NOMO-1 treated with dmso at 0.1 percent for 144 hours (cell line): Measurements from ENCODE around the gene GATB.
"Not testable (repeated sequence)": the region's sequence is repeated elsewhere in the genome, so short reads cannot be mapped to it uniquely, and the experiment has no call there.

Source experiments
- DNase-seq: peaks from one replicate; lab custom pipeline; 2025; ENCODE audit not compliant: unreplicated experiment; lab: John Stamatoyannopoulos, UW

Gene GATB

DNA sequence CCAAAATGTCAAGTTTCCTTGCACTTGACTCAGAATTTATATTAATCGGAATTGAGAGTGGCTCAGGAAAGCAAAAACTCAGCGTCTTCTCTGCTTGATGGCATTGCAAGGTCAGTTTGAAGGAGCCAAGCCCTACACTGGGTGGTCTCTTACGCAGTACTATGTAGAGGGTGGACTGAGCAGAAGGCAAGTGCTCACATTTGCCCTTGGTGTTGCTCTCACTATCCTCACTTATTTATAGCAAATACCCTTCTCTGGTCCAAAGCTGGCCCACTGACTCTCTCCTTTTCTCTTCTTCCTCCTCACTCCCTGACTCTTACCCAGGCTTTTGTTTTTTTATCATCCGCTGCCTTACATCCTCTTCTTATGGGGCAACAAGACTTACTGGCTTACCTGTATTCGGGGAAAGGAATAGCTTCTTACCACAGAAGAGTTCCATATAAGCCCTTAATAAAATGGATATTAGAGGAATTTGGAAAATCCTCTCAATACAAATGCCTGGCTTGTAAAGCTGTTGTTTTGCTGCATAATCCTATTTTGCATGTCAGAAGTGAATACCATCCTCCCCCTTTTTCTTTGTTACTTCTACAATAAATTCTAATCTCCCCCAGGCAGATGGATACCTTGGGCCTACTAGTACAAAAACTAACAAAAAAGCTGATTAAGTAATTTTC, 24.8 kb upstream of the GATB start:
- no peak for DNase-seq

DNA sequence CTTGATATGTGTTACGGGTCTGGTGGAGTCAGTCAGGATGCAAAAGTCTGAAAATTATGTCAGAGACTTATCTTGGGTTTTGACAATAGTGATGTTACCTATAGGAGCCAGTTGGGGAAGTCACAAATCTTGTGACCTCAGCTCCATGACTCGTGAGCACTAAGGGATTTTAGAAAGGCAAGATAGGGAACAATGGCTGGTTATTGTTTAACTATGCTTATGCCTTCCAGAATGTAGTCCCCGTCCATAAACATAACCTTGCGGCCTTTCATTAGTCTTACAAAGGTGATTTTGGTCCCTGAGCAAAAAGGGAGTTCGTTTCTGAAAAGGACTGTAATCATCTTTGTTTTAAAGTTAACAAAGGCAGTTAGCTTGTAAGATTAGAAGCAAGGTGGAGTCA, 23.9 kb upstream of the GATB start:
- DNase-seq: no peak

DNA sequence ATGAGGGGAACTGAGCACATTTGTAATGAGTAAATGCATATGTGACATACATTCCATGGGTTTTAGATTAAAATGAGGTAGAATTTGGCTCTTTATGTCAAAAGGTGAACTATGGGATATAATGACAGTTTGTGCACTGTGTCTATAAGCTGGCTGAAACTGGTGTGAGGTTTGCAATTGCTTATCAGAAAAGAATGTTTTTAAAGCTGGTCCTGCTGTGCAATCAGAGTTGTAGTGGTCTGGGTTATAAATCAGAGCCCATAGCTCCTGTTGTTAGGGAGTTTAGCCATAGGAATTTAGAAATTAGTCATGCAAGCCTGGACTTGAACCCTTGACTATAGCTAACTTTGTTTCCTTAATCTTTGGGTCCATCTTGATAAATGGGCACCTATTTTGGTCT, 23.1 kb upstream of the GATB start:
- DNase-seq: no peak

DNA sequence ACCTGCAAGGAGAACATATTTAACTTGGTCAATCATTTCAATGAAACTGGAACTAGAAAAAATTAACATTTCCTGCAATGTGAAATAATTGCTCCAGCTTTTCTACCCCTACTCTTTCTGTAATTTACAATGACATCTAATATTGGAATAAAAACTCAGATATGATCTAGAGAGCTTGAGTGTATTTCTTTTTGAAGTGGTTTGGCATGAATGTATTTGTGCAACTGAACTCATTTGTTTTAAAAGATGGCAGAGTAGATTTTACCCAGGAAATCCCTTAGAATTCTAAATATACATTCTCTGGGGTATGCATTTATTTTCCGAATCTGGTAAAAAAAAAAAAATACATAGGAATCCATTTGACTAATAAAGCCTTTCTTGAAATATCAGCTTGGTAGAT, 21.5 kb upstream of the GATB start:
- DNase-seq: no peak

DNA sequence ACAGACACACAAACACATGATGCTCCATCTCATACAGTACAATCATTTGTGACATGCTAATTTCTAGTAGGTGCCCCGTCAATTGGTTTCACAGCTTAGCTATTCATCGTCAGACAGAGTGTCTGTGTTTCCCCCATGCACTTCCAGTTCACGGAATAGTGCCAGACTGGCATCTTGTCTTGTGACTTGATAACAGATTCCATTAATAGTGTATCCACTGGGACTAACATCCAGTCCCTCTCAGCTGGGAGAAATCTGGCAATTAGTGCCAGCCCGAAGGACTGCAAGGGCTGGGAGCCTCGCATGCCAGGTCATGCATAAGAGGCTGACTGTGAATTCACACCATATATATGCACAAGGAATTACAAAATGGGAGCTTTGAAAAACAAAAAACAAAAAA, 20.2 kb upstream of the GATB start:
- DNase-seq: no peak

DNA sequence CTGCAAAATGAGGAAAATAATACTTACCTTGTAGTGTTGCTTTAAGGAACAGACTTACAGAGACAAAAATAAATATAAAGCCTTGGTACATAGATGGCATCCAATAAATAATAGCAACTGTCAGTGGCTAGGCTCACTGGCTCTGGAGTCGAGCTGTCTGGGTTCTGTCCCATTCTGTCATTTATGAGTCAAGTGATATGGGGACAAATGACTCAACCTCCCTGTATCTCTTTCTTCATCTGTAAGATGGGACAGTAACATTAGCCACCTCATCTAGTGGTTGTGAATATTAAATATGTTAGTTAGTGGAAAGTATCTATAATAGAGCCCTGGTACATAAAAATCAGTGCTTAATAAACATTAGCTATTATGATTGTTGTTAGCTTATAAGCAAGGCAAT, 16.7 kb upstream of the GATB start:
- DNase-seq: no peak

DNA sequence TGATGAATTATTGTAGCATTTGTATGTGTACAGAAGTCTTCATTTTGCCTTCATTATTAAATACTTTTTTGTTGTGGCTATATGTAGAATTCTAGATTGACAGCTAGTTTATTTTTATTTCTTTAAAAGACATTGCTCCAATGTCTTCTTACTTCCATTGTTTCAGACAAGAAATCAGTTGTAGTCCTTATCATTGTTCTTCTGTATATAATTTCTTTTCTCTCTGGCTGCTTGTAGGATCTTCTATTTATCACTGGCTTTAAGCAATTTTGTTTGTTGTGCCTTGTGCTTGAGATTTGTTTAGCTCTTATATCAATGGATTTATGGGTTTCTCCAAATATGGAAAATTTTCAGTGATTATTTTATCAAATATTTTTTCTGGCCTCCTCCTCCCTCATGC, 13.5 kb upstream of the GATB start:
- no peak for DNase-seq

DNA sequence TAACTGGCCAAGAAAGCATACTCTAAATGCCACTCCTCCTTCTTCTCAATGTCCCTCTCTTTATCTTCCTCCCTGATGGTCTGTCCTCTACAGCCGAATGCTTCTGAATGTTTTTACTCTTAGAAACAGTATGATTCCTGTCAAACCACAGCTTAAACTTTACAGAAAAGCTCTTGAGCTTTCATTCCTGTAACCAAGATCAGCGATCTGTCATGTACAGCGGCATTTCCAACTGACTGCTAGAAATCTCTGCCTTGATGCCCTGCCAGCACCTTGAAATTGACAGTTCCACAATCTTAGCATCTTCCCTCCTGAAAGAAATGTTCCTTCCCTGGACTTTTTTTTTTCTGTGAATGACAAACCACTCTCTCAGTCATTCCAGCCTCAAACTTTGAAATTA, 11.5 kb upstream of the GATB start:
- no peak for DNase-seq

DNA sequence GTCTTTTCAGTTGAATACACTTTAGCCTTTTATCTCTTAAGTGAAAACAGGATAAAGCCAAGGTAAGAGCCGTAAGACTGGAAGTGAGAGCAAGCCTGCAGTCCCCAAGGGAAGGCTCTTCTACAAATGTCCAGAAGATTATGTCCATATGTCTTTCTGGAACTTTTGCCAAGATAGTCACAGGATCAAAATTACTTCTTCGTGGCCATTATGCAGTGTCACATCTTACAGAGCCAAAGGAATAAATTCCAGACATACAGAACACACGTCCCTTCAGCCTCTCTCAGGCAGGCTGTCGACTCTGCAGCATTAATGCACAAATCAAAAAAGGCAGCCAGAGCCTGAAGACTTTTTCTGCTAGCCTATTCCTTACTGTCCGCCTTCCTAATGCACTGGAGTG, 10.9 kb upstream of the GATB start:
- no peak for DNase-seq

DNA sequence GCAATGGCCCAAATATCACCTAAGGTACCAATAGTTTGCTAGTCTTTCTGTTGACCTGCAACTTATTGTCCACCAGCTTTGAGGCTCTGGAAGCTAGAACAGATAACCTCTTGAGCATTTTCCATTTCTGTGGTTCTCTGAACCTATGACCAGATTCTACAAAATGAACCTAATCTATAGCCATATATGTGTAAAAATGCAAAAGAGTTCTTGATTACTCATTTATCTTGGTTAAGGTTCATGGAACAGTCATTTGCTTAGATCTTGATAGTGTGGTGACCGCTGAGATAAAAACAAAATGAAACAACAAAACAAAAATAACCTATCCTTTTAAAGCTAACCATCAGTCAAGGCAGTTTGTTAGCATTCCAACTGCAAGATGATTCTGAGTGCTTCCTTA, 9.3 kb upstream of the GATB start:
- no peak for DNase-seq

DNA sequence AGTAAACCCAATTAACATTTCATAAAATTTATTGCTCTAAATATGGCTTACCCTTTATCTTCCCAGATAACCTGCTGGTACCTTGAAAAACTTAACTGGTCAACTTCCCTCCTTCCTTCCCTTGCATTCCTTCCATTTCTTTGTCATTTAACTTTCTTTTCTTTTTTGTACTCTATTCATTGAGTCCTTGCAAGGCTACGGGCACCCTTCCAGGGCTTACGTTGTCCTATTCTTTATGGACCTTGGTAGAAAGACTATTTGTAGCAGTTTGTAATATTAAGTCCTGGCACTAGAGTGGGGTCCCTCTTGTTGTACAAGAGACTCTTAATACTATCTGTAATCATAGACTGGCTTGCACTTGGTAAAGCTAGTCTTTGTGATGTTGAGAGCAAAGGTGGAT, 8.0 kb upstream of the GATB start:
- DNase-seq: no peak

DNA sequence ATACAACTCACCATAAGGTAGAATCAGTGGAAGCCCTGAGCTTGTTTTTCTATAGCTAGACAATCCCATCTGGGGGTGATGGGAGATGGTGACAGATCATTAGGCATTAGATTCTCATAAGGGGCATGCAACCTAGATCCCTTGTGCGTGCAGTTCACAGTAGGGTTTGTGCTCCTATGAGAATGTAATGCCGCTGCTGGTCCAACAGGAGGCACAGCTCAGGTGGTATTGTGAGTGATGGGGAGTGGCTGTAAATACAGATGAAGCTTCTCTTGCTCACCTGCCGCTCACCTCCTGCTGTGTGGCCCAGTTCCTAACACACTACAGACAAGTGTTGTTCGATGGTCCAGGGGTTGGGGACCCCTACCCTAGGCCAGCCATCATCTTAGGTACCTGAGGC, 5.9 kb upstream of the GATB start:
- DNase-seq: no peak

DNA sequence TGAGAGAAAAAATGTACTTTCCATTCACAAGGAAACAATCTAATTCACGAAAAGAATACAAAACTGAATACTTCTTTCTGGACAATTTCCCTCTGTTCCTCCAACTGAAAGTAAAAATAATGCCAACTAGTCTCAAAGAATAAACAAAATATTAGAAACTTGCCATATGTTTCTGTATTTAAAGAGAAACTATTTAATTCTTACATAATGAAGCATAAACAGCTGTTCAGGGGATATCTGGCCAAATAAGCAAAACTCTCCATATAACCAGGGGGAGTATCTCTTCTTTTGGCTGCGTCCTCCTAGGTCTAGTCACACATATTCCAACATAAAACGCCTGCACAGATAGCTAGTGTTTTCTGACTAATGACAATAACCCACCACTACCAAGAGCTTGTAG, 805 bp downstream of the GATB start:
- DNase-seq: no peak

DNA sequence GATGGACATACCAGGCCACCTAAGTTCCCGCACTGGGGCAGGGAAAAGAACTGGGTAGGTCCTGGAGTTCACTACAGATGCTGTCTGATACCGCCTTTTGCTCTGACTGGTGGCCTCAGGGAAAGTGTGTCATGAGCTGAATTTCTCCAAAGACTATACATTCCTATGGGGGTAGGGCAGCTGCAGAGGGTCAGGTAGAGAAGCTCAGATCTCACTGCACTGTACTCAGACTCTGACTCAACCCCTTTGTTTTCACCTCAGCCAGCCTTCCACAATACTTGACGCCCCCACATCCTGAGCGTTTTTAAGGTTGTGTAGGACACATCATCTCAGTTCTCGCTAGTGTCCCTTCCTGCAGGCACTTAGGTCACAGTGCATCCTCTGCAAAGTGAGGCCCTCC, 7.8 kb downstream of the GATB start:
- DNase-seq: no peak

DNA sequence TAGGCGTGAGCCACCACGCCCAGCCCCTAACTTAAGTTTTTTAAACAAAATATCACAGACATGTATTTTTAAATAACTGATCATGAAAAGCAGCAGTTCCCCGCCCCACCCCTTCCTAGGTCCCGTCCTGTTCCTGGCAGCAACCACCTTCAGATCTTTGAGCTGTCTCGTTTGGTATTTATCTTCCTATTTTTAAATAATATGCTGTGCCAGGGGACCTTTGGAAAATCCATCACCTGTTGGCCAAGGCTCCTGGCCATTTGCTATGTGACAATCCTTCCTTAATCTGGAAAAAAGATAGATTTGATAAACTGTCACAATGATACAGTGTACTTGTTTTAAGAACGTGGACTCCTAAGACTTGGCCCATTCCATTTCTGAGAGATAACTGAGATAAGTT, 10.7 kb downstream of the GATB start:
- DNase-seq: no peak

DNA sequence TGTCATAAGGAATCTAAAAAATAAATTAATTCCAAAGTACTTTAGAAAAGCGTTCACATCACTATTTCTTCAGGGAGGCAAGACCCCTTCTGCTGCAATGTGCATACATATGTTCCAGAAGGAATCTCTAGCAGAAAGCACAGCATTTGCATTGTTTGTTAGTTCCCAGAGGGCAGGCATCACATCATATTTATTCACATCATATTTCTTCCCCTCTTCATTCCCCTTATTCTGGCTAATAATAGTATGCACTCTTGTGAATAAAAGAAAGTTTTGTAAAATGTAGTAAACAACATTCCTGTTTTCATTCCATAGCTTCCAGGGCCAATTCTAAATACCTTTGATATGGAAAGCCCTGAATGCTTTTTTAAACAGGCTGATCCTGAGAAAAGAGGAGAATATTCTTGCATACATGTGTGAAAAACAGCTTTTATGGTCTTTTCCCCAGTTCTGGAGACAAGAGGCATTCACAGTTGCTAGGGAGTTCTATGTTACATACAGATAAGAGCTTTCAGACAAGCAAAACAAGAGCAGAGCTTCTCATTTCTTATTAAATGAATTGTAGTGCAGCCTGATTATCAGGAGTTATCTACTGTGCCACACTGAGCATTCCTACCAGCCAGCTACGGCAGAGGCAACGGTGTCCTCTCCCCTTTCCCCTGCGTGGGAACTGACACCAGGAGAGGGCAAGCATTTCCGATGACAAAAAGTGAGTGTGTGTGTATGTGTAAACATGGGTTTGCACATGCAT, 15.2 kb downstream of the GATB start:
- no peak for DNase-seq

DNA sequence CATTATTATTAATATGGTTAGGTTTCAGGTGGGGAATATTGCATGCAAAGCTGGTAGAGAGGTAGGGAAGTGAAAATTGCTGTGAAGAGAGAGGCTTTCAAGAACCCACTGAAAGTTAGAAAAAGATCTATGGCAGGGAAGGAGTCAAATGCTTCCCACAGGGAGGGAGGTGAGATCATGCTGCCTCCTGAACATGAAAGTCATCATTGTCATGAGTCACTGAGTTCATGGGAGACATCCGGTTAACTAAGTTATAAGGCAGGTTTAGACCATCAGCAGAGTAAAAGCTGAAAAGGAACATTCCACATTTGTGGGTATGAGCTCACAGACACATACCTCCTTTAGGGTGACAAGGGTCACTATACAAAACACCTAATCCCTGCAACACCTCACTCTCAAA, 16.2 kb downstream of the GATB start:
- DNase-seq: no peak

DNA sequence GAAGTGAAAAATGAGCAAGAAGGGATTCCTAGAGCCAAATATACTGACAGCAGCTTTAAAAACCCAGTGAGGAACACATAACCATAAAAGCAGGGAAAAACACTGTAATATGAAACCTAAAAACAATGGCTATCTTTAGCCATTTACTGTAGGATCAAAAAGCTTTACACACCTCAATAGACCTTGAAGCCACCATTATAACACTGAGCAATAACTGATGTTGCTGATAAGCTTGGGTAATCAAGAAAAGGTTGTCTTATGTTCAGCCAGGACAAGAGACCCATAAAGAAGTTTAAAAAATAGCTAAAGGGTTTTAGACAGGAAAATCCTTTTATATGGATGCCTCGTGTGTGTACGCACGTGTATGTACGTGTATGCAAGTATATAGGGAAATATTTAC, 16.9 kb downstream of the GATB start:
- DNase-seq: no peak

DNA sequence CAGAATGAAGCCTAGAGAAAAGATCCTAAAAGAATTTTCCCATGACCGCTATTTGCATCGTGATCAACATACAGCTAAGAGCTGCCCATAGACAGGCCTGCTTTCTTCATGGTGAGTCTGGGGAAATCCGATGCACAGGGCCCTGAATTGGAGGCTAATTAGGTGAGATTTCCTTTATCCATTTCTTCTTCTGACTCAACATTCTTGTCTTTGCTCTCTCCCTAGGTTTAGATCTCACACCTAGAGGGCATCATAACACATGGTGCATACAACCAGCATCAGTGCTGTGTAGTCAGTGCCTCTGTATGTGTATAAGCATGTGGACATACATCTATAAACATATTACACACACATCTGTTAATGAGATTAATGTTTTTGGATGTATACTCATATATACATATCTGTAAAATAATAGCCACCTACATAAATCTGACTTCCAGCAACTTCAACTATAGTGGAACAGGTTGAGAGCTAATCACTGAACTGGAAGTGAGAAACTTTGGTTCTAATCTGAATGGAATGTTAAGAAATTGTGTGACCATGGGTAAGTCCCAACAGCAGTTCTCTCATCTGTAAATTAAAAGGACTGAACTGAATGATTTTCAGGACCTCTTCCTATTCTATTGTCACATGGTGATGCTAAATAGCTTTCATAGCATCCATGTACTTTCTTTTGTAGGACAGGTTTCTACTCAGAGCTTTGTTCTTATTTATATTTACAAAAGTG, 17.5 kb downstream of the GATB start:
- DNase-seq: no peak

DNA sequence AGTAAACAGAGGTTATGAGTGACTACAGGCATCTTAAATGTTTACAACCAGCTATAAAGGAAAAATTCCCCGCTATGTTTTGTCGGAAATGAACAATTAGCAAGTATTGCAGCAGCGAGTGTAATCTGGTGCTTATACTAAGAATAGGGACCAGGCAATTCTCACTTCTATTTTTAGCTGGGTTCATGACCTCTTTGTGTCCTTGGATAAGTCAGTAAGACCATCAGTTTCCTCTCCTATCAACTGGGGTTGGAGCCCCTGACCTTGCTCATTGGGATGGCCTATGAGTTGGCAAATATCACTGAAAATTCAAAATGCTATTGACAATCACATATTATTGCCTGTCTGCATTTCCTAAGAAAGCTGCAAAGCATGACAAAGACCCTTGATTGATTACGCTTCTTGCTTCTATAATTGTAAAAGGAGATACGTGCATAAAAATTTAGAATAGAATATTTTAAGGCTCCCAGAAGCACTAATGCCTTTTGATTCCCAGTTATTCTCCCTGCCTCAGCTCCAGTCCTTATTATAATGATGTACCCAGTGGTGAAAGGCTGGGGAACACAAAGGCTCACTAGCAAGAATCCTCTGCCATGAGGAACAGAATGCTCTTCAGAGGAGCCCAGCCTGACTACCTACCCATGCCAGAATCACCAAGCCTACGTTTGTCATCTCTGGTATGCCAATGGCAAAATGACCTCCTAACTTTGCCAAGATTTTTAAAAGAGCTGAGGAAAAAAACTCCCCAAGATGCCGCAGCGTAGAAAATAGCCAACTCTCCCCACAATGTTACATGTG, 21.9 kb downstream of the GATB start:
- DNase-seq: no peak

DNA sequence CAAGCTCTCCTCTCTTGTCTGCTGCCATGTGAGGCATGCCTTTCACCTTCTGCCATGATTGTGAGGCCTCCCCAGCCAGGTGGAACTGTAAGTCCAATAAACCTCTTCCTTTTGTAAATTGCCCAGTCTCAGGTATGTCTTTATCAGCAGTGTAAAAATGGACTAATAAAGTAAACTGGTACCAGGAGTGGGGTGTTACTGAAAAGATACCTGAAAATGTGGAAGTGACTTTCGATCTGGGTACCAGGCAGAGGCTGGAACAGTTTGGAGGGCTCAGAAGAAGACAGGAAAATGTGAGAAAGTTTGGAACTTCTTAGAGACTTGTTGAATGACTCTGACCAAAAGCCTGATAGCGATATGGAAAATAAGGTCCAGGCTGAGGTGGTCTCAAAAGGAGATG, 24.0 kb downstream of the GATB start:
- not testable (repeated sequence) for DNase-seq

DNA sequence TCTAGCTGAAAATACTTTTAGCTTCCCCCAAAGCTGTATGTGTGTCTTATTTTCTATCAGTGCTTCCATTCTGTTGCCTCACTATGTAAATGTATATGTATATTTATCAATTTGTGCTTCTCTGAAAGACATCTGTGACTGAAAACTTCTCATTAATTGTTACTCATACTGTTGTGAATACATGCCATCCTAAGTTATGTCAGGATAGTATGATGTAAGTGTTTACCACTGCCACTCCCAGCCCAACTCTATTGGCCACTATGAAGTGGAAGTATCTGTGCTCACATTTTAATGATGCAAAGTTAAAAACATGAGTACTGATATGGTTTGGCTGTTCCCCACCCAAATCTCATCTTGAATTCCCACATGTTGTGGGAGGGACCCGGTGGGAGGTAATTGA, 24.4 kb downstream of the GATB start:
- DNase-seq: no peak
